HepG2 (cell line): Measurements from ENCODE around the gene L1CAM.

ENCODE experiments used
- BHLHE40 ChIP-seq: IDR thresholded peaks from 2 replicates; pipeline ENCODE4 v1.6.1; 2011; ENCODE audit warnings: low read length, improper control_type of control experiment
- HOXD1 ChIP-seq: sonication (generic); formaldehyde crosslinking; IDR thresholded peaks from 2 replicates; pipeline ENCODE4 v1.5.0; 2020; ENCODE audit warnings: missing genetic modification reagents
- JUN ChIP-seq: sonication (generic); formaldehyde crosslinking; IDR thresholded peaks from 2 replicates; pipeline ENCODE4 v1.4.0; 2020; ENCODE audit warnings: mild to moderate bottlenecking, missing genetic modification reagents
- PHF8 ChIP-seq: sonication (generic); formaldehyde crosslinking; IDR thresholded peaks from 2 replicates; pipeline ENCODE4 v1.5.0; 2020; ENCODE audit warnings: missing genetic modification reagents
- ZNF230 ChIP-seq: sonication (generic); formaldehyde crosslinking; IDR thresholded peaks from 2 replicates; pipeline ENCODE4 v1.4.0; 2020; ENCODE audit warnings: mild to moderate bottlenecking, missing genetic modification reagents
- ZNF766 ChIP-seq: sonication (generic); formaldehyde crosslinking; IDR thresholded peaks from 2 replicates; pipeline ENCODE4 v1.5.0; 2020; ENCODE audit warnings: missing genetic modification reagents, borderline replicate concordance
- ZNF788 ChIP-seq: sonication (generic); formaldehyde crosslinking; IDR thresholded peaks from 2 replicates; pipeline ENCODE4 v1.5.0; 2020; ENCODE audit warnings: mild to moderate bottlenecking, missing genetic modification reagents, borderline replicate concordance
- TF ChIP-seq, protein P1 (sequence below): sonication (generic); formaldehyde crosslinking; IDR thresholded peaks from 2 replicates; pipeline ENCODE4 v1.5.0; 2020; ENCODE audit warnings: mild to moderate bottlenecking, missing genetic modification reagents, moderate library complexity
- TF ChIP-seq, protein P2 (sequence below): sonication (generic); formaldehyde crosslinking; IDR thresholded peaks from 2 replicates; pipeline ENCODE4 v1.5.0; 2020; ENCODE audit warnings: missing genetic modification reagents
- TF ChIP-seq, protein P3 (sequence below): sonication (generic); formaldehyde crosslinking; IDR thresholded peaks from 2 replicates; pipeline ENCODE4 v1.4.0; 2020; ENCODE audit warnings: missing genetic modification reagents

DNA sequence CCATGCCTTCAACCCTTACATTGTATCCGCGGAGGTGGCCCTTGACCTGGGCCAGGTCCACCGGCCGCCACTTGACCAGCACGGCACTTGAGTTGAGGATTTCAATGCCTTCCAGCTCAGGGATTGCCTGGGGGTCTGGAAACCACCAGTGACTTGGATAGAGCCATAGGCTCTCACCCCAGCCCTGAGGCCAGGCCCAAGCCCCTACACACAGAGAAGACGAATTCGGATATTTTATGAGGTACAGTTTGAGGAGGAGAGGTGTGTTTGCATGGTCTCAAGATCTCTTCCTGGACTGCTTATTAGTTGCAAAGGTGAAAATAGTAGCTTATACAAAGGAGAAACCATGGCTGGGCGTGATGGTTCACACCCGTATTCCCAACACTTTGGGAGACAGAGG, 20.3 kb downstream of the L1CAM start:
- TF ChIP-seq JUN (CRISPR knock-in tag) (no peak), ZNF230 (CRISPR knock-in tag) (no peak), BHLHE40 (no peak), HOXD1 (CRISPR knock-in tag) (no peak), ZNF766 (CRISPR knock-in tag) (no peak), PHF8 (CRISPR knock-in tag) (no peak), ZNF788 (CRISPR knock-in tag) (no peak)
- TF ChIP-seq, protein P1, sequence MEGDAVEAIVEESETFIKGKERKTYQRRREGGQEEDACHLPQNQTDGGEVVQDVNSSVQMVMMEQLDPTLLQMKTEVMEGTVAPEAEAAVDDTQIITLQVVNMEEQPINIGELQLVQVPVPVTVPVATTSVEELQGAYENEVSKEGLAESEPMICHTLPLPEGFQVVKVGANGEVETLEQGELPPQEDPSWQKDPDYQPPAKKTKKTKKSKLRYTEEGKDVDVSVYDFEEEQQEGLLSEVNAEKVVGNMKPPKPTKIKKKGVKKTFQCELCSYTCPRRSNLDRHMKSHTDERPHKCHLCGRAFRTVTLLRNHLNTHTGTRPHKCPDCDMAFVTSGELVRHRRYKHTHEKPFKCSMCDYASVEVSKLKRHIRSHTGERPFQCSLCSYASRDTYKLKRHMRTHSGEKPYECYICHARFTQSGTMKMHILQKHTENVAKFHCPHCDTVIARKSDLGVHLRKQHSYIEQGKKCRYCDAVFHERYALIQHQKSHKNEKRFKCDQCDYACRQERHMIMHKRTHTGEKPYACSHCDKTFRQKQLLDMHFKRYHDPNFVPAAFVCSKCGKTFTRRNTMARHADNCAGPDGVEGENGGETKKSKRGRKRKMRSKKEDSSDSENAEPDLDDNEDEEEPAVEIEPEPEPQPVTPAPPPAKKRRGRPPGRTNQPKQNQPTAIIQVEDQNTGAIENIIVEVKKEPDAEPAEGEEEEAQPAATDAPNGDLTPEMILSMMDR (CRISPR knock-in tag): no peak
- TF ChIP-seq, protein P2, sequence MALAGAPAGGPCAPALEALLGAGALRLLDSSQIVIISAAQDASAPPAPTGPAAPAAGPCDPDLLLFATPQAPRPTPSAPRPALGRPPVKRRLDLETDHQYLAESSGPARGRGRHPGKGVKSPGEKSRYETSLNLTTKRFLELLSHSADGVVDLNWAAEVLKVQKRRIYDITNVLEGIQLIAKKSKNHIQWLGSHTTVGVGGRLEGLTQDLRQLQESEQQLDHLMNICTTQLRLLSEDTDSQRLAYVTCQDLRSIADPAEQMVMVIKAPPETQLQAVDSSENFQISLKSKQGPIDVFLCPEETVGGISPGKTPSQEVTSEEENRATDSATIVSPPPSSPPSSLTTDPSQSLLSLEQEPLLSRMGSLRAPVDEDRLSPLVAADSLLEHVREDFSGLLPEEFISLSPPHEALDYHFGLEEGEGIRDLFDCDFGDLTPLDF (CRISPR knock-in tag): no peak
- TF ChIP-seq, protein P3, sequence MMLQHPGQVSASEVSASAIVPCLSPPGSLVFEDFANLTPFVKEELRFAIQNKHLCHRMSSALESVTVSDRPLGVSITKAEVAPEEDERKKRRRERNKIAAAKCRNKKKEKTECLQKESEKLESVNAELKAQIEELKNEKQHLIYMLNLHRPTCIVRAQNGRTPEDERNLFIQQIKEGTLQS (CRISPR knock-in tag): no peak
